ENCODE data around the gene FTCDNL1.

DNA sequence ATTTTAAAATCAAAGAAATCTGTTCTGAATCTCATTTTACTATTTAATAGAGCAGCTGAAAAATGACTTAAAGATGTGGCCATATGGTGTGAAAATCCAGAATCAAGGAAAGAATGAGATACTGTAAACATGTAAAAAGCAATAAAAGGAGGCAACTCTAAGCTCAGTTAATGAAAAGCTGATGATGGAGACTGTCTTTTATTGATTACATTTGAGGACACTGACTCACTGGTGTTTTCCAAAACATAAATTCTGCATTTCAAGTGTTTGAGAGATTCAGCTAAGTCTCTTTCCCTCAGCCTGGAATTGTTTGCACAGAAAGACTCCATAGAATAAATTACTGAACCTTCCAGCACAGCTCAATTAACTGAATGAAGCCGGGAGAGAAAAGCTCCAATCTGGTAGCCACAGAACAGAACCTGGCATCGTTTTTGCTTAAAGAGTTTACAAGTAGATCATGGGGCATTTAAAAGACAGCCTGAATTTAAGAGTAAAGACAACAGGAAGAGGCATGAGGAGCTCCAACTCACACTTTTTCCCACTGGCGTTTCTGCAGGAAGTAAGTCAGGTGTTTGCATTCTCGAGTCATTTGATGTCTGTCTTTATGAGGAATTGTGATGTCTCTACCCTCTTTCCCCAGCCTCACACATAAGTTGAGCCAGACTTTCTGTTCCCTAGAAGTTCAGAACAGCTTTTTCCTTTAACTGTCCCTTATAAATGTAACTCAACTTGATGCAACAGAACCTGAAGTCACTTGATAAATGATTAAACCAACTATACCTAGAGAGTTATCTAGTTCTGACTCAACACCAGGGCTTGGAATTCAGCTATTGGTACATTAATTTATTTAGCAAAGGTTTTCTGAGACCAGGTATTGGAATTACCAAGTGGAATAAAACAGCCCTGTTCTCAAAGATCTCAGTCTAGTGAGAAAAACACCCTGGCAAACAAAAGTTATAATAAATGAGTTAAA is 53.3 kb downstream of the FTCDNL1 start:
- TF ChIP-seq RAD21 (IDR thresholded peaks at IDR 0.05) (no peak), EGR1 (IDR thresholded peaks at IDR 0.05; ENCODE audit: low read depth in 2 of 2) (no peak), SP1 (IDR thresholded peaks at IDR 0.05) (no peak), TAF1 (conservative IDR thresholded peaks at IDR 0.05) (no peak), YY1 (IDR thresholded peaks at IDR 0.05) (no peak)
- TF ChIP-seq, protein P1, sequence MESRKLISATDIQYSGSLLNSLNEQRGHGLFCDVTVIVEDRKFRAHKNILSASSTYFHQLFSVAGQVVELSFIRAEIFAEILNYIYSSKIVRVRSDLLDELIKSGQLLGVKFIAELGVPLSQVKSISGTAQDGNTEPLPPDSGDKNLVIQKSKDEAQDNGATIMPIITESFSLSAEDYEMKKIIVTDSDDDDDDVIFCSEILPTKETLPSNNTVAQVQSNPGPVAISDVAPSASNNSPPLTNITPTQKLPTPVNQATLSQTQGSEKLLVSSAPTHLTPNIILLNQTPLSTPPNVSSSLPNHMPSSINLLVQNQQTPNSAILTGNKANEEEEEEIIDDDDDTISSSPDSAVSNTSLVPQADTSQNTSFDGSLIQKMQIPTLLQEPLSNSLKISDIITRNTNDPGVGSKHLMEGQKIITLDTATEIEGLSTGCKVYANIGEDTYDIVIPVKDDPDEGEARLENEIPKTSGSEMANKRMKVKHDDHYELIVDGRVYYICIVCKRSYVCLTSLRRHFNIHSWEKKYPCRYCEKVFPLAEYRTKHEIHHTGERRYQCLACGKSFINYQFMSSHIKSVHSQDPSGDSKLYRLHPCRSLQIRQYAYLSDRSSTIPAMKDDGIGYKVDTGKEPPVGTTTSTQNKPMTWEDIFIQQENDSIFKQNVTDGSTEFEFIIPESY (IDR thresholded peaks at IDR 0.05): no peak
- TF ChIP-seq, protein P2, sequence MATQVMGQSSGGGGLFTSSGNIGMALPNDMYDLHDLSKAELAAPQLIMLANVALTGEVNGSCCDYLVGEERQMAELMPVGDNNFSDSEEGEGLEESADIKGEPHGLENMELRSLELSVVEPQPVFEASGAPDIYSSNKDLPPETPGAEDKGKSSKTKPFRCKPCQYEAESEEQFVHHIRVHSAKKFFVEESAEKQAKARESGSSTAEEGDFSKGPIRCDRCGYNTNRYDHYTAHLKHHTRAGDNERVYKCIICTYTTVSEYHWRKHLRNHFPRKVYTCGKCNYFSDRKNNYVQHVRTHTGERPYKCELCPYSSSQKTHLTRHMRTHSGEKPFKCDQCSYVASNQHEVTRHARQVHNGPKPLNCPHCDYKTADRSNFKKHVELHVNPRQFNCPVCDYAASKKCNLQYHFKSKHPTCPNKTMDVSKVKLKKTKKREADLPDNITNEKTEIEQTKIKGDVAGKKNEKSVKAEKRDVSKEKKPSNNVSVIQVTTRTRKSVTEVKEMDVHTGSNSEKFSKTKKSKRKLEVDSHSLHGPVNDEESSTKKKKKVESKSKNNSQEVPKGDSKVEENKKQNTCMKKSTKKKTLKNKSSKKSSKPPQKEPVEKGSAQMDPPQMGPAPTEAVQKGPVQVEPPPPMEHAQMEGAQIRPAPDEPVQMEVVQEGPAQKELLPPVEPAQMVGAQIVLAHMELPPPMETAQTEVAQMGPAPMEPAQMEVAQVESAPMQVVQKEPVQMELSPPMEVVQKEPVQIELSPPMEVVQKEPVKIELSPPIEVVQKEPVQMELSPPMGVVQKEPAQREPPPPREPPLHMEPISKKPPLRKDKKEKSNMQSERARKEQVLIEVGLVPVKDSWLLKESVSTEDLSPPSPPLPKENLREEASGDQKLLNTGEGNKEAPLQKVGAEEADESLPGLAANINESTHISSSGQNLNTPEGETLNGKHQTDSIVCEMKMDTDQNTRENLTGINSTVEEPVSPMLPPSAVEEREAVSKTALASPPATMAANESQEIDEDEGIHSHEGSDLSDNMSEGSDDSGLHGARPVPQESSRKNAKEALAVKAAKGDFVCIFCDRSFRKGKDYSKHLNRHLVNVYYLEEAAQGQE (IDR thresholded peaks at IDR 0.05): no peak
- TF ChIP-seq, protein P3, sequence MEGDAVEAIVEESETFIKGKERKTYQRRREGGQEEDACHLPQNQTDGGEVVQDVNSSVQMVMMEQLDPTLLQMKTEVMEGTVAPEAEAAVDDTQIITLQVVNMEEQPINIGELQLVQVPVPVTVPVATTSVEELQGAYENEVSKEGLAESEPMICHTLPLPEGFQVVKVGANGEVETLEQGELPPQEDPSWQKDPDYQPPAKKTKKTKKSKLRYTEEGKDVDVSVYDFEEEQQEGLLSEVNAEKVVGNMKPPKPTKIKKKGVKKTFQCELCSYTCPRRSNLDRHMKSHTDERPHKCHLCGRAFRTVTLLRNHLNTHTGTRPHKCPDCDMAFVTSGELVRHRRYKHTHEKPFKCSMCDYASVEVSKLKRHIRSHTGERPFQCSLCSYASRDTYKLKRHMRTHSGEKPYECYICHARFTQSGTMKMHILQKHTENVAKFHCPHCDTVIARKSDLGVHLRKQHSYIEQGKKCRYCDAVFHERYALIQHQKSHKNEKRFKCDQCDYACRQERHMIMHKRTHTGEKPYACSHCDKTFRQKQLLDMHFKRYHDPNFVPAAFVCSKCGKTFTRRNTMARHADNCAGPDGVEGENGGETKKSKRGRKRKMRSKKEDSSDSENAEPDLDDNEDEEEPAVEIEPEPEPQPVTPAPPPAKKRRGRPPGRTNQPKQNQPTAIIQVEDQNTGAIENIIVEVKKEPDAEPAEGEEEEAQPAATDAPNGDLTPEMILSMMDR (IDR thresholded peaks at IDR 0.05; ENCODE audit: low read depth, low read length, missing input control): no peak
- TF ChIP-seq, protein P4, sequence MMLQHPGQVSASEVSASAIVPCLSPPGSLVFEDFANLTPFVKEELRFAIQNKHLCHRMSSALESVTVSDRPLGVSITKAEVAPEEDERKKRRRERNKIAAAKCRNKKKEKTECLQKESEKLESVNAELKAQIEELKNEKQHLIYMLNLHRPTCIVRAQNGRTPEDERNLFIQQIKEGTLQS (IDR thresholded peaks at IDR 0.05): no peak
- TF ChIP-seq, protein P5, sequence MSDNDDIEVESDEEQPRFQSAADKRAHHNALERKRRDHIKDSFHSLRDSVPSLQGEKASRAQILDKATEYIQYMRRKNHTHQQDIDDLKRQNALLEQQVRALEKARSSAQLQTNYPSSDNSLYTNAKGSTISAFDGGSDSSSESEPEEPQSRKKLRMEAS (IDR thresholded peaks at IDR 0.05): no peak

Measured in liver (tissue), 3 donors.